ENCODE measurements around the gene ELP2. TPM values are rescaled to one million over a fixed set of nuclear protein-coding genes. Genes with fewer than 3 reads are reported as not detected.

The ELP2 gene
- total and polyA plus RNA-seq, 2 of the 8 experiments (the other 6 are each of a cell fraction or from before 2014, with no cell fraction given): 55.8 to 165 TPM

DNA sequence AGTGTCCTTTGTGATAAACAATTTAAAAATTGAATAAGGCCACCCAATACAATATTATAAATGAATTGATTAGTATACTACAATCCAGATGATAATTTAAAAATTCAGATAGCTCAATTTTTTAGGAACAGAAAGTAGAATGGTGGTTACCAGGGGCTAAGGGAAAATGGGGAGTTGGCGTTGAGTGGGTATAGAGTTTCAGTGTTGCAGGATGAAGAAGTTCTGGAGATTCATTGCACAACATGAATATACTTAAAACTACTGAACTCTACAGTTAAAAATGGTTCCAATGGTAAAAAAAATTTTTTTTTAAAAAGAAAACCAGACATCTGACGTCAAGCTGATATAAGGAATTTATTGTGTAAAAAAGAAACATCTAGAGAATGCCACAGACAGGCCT, 21.5 kb upstream of the ELP2 start:
- Histone ChIP-seq H3K23ac (ENCODE audit: insufficient read length) (no peak overlapping the region), H2AFZ (ENCODE audit: low read length) (no peak overlapping the region), H2BK120ac (replicated peaks; ENCODE audit: low read depth, low read length) (no peak overlapping the region), H3K14ac (ENCODE audit: insufficient read length) (no peak overlapping the region), H3K4me1 (replicated peaks in 1 of 4; ENCODE audit: control insufficient read depth in 3 of 4, insufficient read depth in 4 of 4, low read length in 3 of 4) (no peaks in the 10 kb centered on the region), H2BK5ac (ENCODE audit: low read depth, low read length) (no peak overlapping the region), H3K9me3 (ENCODE audit: insufficient read depth in 2 of 2, low read depth in 1 of 2, low read length in 1 of 2) (no peaks in the 10 kb centered on the region), H3K27me3 (replicated peaks in 1 of 4; ENCODE audit: control insufficient read depth in 3 of 4, extremely low read depth in 1 of 4, insufficient read depth in 3 of 4, low read length in 3 of 4) (no peaks in the 10 kb centered on the region), H2BK20ac (ENCODE audit: low read length) (no peak overlapping the region), H3K27ac (ENCODE audit: low read depth, low read length) (no peak overlapping the region), H4K8ac (ENCODE audit: extremely low read depth, insufficient read depth, low read length) (no peak overlapping the region), H3K56ac (replicated peaks; ENCODE audit: insufficient read length, low read depth, low read length) (no peak overlapping the region), H3K36me3 (ENCODE audit: control insufficient read depth in 2 of 4, insufficient read depth in 4 of 4, low read length in 3 of 4) (peaks cover 6 to 29% (median 18%) of the 10 kb centered on the region in 4 experiments; a peak in 7 of 8 replicates), H3K4ac (replicated peaks; ENCODE audit: insufficient read length, low read depth, low read length) (no peak overlapping the region), H4K91ac (replicated peaks; ENCODE audit: insufficient read length, low read length) (no peak overlapping the region), H2AK5ac (ENCODE audit: low read depth, low read length) (no peak overlapping the region), H3K4me2 (ENCODE audit: insufficient read depth in 1 of 2, low read depth in 2 of 2, low read length in 2 of 2) (no peak overlapping the region), H4K20me1 (replicated peaks in 1 of 2; ENCODE audit: control insufficient read depth in 1 of 2, insufficient read depth in 2 of 2, low read length in 2 of 2) (no peaks in the 10 kb centered on the region), H3K23me2 (ENCODE audit: low read depth, low read length) (no peaks in the 10 kb centered on the region), H3K18ac (ENCODE audit: extremely low read depth, low read length) (no peak overlapping the region), H3K79me2 (ENCODE audit: control insufficient read depth in 1 of 2, insufficient read depth in 2 of 2, low read length in 2 of 2) (no peaks in the 10 kb centered on the region), H2BK12ac (ENCODE audit: low read depth, low read length) (no peak overlapping the region), H2BK15ac (ENCODE audit: low read length) (no peak overlapping the region), H3K79me1 (ENCODE audit: low read depth, low read length) (no peaks in the 10 kb centered on the region), H3K4me3 (ENCODE audit: extremely low read depth in 1 of 4, insufficient read depth in 2 of 4, low read depth in 3 of 4, low read length in 4 of 4) (no peak overlapping the region), H3K9ac (replicated peaks in 1 of 4; ENCODE audit: extremely low read depth in 1 of 4, low read depth in 3 of 4, low read length in 3 of 4) (no peak overlapping the region), H4K5ac (ENCODE audit: insufficient read length, low read depth, low read length) (no peak overlapping the region)
- no peak for FAIRE-seq
- ChIA-PET POLR2A (ENCODE audit: partially characterized antibody) (interaction anchor here (2.1 kb wide), 1 partner anchor 22 kb away, joined by 7 read pairs; the partner anchor contains the start of gene ELP2), CTCF (ENCODE audit: partially characterized antibody) (interaction anchor here (0.7 to 1.9 kb wide), 5 partner anchors 12 to 642 kb away, joined by 3 to 11 read pairs (median 3); no protein-coding TSS in a partner anchor)
- 45% methylated on average over 2 of the region's 2 CpGs; no CpG with 5 or more reads in 1 of the 2 experiments for WGBS, 2 experiments (ENCODE audit: extremely low coverage in 1 of 2, insufficient coverage in 1 of 2, insufficient read length in 1 of 2, insufficient replicate concordance in 2 of 2, low coverage in 1 of 2, low lambda C conversion rate in 2 of 2, missing lambda C conversion rate in 1 of 2)
- no peak for DNase-seq (ENCODE audit: low read depth in 1 of 2, low spot score in 2 of 2)
- TF ChIP-seq KDM5A (IDR thresholded peaks at IDR 0.05; ENCODE audit: low read length) (no peak), CHD2 (IDR thresholded peaks at IDR 0.05; ENCODE audit: low read length) (no peak), YY1 (IDR thresholded peaks at IDR 0.05; ENCODE audit: low read depth, low read length) (no peak), HDAC2 (IDR thresholded peaks at IDR 0.05; ENCODE audit: borderline replicate concordance in 1 of 2, low read depth in 2 of 2, low read length in 2 of 2) (no peak), ASH2L (IDR thresholded peaks at IDR 0.05; ENCODE audit: low read length) (no peak), SIRT6 (IDR thresholded peaks at IDR 0.05; ENCODE audit: low read length) (no peak), POU5F1 (IDR thresholded peaks at IDR 0.05; ENCODE audit: low read depth, low read length) (no peak), GABPA (IDR thresholded peaks at IDR 0.05; ENCODE audit: borderline replicate concordance, insufficient read depth, low read length) (no peak), BRCA1 (IDR thresholded peaks at IDR 0.05; ENCODE audit: low read depth, low read length) (no peak), POLR2AphosphoS5 (IDR thresholded peaks at IDR 0.05; ENCODE audit: low read depth, low read length) (no peak), SP1 (IDR thresholded peaks at IDR 0.05; ENCODE audit: low read depth, low read length) (no peak), ZNF274 (IDR thresholded peaks at IDR 0.05; ENCODE audit: borderline replicate concordance, extremely low read depth, low read length) (no peak)
- TF ChIP-seq, protein P1, sequence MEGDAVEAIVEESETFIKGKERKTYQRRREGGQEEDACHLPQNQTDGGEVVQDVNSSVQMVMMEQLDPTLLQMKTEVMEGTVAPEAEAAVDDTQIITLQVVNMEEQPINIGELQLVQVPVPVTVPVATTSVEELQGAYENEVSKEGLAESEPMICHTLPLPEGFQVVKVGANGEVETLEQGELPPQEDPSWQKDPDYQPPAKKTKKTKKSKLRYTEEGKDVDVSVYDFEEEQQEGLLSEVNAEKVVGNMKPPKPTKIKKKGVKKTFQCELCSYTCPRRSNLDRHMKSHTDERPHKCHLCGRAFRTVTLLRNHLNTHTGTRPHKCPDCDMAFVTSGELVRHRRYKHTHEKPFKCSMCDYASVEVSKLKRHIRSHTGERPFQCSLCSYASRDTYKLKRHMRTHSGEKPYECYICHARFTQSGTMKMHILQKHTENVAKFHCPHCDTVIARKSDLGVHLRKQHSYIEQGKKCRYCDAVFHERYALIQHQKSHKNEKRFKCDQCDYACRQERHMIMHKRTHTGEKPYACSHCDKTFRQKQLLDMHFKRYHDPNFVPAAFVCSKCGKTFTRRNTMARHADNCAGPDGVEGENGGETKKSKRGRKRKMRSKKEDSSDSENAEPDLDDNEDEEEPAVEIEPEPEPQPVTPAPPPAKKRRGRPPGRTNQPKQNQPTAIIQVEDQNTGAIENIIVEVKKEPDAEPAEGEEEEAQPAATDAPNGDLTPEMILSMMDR (IDR thresholded peaks at IDR 0.05; ENCODE audit: control extremely low read depth in 1 of 3, insufficient read depth in 1 of 3, low read depth in 1 of 3, low read length in 3 of 3): no peak
